Bone marrow (tissue), 2 donors: ENCODE data around the gene DNHD1.

Experiments
- DNase-seq, 2 donors: peaks; one replicate each; lab custom pipeline; 2025; lab: John Stamatoyannopoulos, UW

DNHD1 gene

DNA sequence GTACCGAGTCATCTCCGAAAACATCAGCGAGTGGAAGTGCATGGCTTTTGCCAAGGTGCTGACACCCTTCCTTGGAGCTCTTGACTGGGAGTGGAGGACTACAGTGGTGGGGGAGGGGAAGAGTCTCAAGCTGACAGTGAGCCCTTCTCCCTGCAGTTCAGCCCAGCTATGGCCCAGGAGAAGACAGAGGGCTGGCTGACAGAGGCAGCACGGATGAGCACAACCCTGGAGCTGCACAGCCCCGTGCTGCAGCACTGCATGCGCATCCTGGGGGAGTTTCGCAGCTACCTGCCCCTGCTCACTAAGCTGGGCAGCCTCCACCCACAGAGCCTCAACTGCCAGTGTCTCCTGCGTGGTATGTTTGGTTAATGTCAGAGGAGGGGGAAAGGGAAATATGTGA lies 41.4 kb downstream of the DNHD1 start:
- DNase-seq = no peak

GRCh38 chr11:6538945-6539344 lies 41.9 kb downstream of the DNHD1 start:
- DNase-seq = no peak

DNA sequence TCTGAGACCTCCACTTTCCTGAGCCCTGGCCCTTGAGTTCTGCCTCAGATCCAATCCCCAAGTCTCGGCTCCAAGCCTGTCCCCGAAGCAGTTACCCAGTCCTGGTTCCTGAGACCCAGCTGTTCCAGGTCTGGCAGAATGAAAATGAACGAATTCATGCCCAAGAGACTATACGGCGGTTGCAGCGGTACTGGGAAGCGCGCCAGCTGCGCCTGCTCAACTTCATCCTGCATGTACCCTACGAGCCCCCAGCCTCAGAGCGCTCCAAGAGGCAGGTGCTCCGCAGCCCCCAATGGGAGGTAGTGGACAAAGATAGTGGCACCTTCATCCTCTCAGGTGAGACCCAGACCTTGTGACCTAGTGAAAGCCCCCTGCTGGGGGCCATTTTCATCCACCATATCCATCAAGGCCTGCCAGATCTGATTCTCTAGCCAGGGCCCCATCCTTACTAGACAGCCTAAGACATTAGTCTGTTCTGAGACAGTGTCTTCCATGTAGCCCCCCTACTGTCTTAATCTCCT lies 42.7 kb downstream of the DNHD1 start:
- no peak for DNase-seq

DNA sequence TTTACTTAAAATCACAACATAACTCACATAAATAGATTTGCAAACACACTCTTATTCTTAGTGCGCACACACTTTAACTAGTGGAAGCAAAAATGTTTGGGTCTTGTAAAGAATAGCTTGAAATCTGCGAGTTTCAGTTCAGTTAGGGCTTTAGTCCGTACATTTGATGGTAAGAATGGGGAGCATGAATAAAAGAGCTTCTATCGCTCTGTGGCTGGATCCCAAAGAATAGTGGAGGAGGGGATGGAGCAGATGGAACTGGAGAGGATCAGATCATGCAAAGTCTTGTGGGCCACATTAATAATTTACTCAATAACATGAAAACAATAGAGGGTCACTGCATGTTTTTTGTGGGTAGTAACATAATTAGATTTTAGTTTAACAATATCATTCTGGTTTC lies 44.3 kb downstream of the DNHD1 start:
- no peak for DNase-seq

GRCh38 chr11:6542727-6543126 lies 45.6 kb downstream of the DNHD1 start:
- DNase-seq = no peak

DNA sequence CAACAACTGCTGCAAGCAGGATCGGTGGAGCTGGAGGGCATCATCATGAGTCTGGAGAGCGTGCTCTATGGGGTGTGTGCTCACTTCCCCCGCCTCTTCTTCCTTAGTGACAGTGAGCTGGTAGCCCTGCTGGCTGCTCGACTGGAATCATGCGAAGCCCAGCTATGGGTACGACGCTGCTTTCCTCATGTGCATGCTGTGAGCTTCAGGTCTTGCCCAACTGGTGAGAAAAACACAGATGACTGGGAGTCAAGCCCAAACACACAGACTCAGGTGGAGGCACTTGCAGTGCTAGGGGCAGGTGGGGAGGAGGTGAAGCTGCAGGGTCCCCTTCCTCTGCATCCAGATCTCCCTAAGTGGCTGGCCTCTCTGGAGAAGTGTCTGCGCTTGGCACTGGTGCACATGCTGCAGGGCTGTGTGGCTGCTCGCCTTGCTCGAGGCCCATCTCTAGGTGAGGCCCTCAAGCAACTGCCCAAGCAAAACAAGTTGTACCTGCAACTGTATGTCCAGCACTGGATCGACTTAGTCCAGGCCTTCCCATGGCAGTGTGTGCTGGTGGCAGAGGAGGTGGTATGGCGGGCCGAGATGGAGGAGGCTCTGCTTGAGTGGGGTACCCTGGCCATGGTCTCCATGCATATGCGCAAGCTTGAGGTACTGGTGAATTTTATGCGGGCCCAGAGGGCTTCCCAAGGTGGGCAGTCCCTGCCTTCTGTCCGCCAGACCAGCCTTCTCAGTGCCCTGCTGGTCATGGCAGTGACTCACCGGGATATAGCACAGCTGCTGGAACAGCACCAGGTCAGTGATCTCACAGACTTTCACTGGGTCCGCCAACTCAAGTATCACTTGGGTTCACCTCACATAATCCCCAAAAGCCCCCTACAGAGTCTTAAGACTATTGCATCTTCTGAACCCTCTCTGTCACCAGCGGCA lies 48.1 kb downstream of the DNHD1 start:
- no peak for DNase-seq

DNA sequence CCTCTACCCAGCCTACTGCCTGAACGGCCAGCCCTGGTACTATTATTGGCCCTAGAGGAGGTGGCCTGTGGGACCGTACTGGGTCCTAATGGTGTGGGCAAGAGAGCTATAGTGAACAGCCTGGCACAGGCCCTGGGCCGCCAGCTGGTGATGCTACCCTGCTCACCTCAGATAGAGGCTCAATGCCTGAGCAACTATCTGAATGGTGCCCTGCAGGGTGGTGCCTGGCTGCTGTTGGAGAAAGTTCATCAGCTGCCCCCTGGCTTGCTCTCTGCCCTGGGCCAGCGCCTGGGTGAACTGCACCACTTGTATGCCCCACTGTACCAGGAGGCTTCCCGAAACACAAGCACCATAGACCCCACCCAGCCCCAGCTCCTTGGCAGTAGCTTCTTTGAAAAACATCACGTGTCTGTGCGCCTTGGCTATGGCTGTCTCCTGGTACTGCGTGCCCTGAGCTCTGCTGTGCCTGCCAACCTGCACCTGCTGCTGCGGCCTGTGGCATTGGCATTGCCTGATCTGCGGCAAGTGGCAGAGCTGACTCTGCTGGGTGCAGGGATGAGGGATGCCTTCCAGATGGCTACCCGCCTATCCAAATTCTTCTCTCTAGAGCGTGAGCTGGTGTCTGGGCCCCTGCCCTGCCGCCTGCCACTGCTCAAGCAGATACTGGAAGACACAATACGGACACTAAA lies 49.0 kb downstream of the DNHD1 start:
- DNase-seq = no peak

- DNase-seq = no peak
Observed at GRCh38 chr11:6546735-6547134, 49.7 kb downstream of the DNHD1 start.

GRCh38 chr11:6547177-6547576 lies 50.1 kb downstream of the DNHD1 start:
- DNase-seq = no peak

DNA sequence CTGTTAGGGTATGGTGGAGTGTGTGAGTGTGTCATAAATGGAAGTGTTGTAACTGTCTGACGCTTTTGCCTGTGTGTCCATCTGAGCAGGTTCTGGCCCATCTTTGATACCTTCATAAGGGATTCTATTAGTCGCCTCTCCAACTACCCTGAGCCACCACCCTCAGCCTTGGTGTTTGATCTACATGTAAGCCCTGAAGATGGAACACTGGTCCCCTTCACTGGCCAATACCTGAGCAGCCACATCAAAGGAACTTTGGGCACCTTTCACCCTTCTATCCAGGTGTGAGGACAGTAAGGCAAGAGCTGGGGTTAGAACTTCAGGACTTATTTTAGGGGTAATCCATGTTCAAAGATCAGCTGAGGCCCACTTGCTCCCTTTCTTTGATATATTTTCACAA lies 51.0 kb downstream of the DNHD1 start:
- no peak for DNase-seq

DNA sequence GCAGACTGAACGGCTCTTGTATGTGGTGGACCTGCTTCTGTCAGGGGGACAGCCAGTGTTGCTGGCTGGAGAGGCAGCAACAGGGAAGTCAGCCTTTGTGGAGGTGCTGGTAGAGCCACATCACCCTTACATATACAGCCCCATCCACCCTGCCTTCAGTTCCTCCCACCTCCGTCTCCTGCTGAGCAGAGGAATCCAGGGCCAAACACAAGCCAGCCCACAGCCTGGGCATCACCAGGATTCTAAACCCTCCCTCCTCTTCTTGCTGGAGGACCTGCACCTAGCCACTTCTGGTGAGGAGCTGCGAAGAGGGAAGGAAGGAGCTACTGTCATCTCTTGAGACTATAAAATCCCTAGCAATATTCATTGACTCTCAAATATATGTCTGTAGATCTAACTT lies 51.6 kb downstream of the DNHD1 start:
- no peak for DNase-seq

GRCh38 chr11:6553634-6554033 lies 56.6 kb downstream of the DNHD1 start:
- DNase-seq = no peak

- DNase-seq = no peak
Observed at GRCh38 chr11:6554828-6555706, 58.0 kb downstream of the DNHD1 start.

- no peak for DNase-seq
Observed at GRCh38 chr11:6556139-6556949, 59.3 kb downstream of the DNHD1 start.

DNA sequence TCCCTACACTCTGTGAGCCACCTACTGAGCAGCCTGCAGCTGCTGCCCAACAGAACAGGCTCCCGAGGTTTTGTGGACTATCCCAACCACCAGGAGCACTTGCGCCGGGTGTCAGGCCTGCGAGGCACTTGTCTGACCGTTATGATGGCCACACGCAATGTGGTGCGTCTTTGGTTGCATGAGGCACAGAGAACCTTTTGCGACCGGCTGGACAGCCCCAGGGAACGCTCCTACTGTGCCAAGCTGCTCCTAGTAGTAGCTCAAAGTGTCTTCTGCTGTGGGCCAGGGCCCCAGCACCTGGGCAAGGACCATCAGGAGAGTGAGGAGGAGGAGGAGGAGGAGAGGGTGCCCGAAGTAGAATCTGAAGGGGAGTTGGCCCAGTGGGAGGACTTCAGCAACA lies 60.0 kb downstream of the DNHD1 start:
- DNase-seq = no peak

DNA sequence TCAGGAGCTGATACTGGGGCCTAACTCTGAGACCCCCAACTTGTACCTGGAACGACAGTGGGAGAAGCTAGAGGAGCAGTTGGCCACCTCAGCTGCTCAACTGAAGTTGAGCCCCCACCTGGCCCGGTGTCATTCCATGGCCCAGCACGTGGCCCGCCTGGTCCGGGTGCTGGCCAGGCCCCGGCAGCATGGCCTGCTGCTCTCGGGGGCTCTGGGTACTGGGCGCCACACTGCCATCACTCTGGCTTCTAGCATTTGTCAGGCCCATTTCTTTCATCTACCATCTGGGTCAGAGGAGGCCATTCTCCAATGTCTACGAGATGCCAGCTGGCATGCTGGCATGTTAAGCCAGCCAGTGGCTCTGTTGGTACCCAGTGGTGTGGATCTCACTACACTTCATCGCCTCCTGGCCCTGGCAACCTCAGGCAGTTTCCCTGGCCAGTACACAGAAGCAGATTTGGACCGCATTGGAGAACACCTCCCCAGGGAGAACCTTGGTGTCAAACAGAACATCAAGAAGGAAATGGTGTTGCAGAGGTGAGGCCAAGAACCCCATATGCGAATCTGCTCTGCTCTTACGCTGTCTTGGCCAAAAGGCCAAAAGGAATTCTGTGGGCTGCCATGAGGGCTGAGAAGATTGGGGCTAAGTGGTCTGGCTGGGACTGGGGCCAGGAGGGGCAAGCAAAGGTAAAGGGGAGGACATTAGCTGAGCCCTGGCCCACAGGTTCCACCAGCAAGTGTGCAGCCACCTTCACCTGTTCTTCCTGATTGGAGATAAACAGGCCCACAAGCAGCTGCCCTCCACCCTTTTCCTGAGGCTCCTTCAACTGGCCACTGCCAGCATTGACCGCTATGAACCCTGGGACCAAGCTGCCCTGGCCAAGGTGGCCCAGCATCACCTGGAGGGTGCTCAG lies 60.9 kb downstream of the DNHD1 start:
- DNase-seq = no peak

DNA sequence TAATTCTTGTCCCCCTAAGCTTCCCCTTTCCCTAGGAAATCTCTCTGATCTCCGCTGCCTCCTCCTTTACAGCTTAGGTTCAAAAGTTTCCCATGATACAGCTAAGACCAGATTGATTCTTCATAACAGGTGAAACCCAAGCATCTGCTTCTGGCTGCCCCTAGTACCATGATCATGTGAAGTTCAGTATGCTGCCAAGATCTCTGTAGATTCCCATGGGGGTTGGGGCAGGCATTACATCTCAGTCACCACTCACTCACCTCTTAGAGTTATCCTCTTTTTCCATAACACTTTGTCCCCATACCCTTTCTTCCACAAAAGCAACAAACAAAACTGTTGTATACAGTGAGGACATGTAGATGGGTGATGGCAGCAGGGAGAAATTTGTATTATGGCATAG lies 62.3 kb downstream of the DNHD1 start:
- DNase-seq = no peak

DNA sequence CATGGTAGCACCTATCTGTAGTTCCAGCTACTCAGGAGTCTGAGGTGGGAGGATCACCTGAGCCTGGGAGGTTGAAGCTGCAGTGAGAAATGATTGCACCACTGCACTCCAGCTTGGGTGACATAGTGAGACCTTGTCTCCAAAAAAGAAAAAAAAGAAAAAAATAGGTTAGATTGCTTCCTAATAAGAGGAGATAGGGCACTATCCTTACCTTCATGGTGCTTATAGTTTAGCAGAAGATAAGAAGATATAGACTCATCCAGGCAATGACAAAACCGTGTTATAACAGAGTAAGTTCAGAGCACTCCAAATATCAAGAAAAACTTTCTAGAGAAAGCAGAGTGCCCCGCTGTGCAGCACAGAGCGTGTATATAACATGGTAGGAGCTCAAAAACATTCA lies 64.2 kb downstream of the DNHD1 start:
- DNase-seq = no peak

DNA sequence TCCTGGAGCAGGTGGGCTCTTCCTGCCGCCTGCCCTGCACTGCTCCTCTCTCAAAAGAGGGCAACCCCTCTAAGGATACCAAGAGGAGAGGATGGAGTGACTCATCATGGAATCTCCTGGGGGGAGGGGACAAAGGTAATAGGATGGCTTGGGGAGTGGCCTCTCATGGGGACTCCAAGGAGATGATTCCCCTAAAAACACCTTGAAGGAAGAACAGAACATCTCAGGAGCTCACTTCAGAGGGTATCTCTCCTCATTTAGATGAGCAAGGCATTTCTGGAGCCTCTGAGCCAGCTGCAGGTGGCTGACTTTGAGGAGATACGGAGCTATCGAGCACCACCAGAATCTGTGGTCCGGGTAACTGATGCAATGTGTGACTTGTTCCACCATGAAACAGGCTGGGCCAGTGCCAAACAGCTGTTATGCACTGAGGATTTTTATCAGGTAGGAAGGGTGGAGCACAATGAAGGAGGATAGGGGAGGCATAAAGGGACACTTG lies 66.1 kb downstream of the DNHD1 start:
- no peak for DNase-seq

GRCh38 chr11:6563667-6564066 lies 66.6 kb downstream of the DNHD1 start:
- no peak for DNase-seq
